ENCODE data around the gene CKS1B.

CKS1B gene

DNA sequence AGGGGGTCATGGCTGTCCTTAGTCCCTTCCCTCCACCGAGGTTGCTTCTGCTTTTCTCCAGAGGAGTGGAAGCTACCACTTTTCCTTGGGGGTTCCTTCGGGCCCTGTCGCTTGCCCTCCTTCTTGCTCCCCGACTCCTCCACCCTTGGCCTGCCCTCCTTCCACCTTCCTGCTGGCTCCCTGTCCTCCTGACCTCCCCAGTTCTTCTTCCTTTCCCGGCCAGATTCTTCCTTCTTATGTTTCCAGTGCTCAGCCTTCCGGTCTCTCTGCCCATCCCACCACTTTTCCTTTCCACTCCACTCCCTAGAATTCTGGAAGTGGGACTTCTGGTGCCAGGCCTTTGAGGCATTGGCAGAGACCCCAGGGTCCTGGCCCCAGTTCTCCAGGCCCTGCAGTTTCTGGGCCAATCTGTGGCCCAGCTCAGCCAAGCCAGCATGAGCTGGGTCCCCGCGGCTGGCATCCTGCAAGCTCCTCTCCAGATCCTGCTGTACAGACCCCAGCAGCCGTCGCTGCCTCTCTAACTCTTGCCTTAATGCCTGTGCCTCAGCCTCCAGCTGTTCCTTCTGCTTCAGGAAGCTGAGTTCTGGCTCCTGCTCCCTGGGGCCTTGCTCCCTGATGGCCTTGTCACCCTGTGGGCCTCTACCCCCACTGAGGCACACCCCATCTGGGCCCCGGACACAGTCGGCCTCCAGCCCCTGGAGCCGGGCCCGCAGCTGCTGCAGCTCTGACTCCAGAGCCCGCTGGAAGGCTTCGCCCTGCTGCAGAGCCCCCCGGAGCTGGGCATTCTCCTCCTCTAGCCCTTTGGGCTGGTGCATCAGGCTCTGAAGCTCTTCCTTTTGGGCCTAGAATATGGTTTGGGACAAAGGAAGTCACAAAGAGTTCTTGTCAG lies 28.3 kb upstream of the CKS1B start:
- DNase-seq (ENCODE audit: low read depth), result no peak

DNA sequence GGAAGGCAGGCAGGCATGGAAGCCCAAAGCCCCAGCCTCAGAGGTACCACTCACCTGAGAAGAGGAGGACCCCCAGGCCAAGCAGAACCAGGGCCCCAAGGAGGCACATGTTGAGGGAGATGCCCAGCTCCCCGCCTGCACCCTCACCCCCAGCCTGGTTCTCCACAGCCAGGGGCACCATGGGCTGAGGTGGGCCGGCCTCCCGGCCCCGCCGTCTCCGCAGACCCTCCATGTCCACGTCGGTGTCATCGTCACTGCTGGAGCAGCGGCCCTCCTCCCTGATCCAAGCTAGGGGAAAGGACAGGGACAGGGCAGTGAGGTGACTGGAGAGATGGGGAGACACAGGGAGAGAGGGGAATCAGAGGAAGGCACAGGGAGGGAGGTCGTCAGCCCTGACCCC lies 26.4 kb upstream of the CKS1B start:
- DNase-seq (ENCODE audit: low read depth), result no peak

DNA sequence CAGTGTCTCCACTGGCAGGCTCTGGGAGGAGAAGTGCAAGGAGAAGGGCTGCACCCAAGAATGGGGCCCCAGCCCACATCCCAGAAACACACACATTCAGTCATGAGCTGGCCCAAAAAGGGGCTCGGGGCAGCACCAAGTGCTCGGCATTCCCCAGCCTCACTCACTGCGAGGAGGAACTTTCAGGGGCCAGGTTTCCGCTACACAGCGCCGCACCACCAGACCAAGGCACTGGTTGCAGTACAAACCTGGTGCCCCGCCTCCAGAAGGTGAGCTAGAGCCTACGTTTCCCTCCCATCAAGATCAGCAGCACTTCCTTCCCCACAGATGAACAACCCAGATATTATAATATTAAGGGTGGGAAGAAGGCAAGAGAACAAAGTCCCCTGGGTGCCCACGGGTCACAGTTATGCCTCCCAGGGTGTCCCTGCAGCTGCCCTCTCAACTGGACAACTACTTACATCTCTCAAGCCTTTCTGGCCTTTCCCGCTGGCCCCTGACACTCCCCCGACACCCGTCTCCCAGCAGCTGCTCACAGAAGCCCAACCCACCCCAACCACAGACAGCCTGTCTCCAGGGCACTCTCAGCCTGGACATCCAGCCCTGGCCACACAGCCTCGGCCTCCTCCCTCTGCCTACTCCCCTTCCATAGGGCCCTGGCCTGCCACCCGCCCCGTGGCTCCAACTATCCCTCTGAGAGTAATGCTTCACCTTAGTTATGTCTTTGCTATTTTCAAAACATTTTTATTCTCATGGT lies 22.4 kb upstream of the CKS1B start:
- no peak for DNase-seq (ENCODE audit: low read depth)

DNA sequence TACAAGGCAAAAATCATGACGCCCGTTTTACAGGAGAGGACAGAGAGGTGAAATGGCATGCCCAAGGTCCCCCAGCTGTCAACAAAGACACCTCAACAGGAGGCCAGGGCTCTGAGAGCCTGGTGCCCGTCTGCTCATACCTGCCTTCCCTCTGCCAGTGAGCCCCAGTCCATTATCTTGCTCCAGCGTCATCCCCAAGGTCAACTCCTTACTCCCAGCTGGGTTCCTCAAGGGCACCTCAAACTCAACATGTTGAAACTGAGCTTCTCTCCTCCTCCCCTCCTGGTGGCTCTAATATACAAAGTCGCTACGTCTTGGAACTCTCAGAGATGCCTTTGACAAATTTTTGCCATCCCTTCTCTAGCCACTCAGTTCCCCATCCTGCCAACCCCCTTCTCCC lies 21.8 kb upstream of the CKS1B start:
- DNase-seq (ENCODE audit: low read depth), result no peak

DNA sequence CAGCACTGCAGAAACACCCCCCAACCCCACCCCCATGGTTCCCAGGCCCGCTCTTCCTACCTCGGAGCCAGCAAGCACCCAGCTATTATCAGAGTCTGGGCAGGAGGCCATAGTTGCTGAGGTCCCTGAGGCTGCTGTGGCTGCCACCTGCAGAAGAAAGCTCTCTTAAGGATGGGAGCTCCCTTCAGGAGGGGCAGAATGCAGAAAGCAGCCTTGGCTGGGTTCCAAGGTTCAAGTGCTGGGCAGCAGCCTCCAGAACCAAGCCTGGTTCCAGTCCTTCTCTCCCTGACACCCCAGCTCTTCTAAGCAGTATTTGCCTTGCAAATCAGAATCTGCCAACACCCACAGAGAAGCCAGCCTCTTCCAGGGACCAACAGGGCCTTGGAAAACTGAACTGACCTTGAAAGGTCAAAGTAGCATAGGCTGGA lies 20.9 kb upstream of the CKS1B start:
- DNase-seq (ENCODE audit: low read depth), result no peak

DNA sequence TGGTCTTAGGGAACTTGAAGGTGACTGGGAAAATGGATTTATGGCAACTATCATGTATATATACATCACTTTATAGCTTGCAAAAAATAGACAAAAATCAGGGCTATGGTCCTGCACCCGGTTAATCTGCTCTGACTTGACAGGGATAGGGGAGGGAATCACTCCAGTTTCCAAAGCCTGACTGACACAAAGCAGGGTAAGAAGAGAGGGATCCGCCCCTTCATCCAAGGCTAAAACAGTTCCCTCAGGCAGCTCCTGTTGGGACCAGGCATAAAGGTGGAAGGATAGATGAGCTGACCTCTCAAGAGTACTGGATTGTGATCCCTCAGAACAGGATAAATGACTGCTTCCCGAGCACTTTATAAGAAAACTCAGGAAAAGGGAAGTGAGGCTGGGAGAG lies 19.9 kb upstream of the CKS1B start:
- DNase-seq (ENCODE audit: low read depth), result no peak

DNA sequence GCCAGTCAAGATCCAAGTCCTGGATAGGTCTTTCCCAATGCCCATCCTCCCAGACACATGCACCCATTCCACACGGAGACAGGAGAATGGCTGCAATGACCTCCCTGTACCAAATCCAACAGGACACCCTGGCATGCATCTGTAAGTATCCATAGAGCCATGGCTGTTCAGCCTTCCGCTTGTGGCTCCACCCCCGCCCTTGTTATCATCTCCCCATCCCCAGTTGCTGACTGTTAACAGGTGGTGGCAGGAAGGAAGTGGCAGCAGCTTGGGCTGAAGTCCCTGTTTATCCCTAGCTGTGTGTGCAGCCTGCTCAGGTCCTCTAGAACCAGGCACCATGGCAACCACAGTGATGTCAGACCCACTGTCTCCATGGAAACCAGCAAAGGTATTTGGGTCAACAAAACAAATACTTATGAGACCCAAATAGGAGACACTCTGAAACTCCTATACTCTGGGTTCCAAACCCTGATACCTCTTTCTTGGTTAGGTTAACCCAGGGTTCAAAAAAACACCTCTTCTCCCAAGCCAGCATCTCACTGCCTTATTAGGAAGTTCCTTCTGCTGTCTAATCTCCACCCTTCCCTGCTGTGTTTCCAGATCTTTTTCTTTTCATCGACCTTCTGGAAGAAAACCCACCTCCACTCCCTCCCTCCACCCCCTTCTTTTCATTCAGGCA lies 19.3 kb upstream of the CKS1B start:
- peak; percentile 67 for DNase-seq (ENCODE audit: low read depth)

DNA sequence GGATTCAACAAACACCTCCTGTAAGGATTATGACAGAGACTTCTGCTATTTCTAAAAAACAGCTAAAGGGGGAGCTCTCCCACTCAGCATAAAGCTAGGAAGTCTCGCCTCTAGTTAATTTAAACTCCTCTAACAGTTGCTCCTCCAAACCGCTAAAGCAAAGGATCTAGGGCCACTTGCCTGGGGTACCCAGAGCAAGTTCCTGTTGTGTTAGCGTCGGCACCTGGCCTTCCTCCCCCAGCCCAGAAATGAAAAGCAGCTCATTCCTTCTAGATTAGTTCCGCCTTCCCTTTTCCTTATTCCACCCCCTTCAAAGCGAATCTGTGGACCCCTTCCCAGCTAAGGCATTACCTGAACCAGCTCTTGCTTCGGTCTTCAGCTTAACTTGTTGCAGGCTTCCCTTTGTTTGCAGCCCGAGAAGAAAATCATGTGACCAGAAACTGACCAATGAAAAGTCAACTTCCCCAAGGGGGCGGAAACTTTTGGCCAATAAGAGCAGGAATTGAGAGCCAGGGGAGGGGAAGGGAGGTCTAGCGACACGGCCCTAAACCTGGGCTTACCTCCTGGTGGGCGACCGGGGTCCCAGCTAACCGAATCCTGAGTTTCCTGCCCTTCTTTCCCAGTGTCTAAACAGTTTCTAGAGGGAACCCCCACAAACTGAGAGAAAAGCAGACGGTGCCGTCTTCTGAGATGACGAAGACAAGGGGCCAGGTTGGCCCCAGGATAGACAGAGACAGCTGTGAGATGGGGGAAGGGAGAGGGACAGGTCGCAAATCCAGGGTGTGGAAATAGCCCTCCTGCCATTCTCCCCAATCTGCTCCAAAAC lies 18.6 kb upstream of the CKS1B start, which contains the start of gene PBXIP1:
PBXIP1 (minus strand) TSS at position 382 of the 826 bp plus-strand sequence. CDS start 2,378 bp downstream, outside the sequence.
- peak; percentile 82 for DNase-seq (ENCODE audit: low read depth)

DNA sequence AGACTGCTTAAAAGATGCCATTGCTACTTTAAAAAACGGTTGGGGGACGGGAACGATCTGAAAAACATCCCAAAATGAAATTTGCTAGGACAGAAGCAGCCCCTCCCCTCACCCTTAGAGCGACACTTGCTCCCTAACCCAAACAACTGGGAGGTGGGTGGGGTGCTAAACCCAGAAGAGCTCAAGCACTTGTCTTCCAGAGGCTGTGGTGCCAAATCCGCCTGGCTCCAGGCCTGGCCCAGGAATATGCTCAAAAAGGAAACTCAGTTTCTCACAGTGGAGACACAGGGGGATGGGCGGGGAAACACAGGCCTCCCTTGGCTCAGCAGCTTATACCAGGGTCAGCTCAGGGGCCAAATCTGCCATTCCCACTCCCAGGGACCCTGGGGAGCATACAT lies 17.9 kb upstream of the CKS1B start:
- no peak for DNase-seq (ENCODE audit: low read depth)

DNA sequence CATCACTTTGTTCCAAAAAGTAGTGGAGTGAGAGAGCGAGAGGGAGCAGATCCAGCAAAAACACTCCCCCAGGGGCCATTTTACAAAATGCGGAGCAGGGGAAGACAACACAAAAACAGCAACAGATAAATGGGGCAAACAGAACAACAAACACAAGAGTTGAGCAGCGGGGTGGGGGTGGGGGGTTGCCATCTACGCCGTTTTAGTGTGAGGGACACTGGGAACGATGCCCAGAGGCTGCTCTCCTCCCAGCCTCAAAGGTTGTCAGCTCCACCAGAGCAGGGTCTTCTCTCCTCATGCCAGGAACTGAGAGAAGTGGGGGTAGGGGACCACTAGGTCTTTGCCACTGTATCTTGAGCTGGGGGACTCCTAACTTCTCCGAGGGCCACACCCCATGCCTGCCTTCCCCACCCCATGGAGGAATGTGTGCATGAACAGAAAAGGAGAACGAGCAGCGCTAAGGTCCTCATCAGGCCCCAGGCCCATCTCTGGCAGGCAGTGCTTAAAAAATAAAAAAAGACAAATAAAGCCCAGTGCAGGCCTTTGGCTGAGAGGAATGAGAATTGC lies 17.3 kb upstream of the CKS1B start:
- DNase-seq (ENCODE audit: low read depth), result no peak

DNA sequence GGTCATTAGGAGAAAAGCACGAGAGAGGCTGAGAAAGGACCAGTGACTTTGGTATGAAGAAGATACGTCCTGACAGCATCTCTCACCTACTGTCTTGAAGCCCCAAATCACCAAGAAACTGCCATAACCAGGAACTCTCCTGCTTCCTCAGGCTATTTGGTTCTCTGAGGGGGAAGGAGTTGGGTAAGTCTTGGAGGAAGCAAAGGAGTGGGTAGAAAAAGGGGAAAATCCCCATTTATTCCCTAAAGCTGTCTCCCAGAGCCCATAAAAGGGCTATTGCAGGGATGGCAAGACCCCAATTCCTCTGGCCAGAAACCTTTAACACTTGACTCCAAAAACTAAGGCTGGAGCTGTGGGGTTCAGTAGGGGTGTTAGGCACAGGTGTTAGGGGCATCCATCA lies 16.4 kb upstream of the CKS1B start:
- no peak for DNase-seq (ENCODE audit: low read depth)

DNA sequence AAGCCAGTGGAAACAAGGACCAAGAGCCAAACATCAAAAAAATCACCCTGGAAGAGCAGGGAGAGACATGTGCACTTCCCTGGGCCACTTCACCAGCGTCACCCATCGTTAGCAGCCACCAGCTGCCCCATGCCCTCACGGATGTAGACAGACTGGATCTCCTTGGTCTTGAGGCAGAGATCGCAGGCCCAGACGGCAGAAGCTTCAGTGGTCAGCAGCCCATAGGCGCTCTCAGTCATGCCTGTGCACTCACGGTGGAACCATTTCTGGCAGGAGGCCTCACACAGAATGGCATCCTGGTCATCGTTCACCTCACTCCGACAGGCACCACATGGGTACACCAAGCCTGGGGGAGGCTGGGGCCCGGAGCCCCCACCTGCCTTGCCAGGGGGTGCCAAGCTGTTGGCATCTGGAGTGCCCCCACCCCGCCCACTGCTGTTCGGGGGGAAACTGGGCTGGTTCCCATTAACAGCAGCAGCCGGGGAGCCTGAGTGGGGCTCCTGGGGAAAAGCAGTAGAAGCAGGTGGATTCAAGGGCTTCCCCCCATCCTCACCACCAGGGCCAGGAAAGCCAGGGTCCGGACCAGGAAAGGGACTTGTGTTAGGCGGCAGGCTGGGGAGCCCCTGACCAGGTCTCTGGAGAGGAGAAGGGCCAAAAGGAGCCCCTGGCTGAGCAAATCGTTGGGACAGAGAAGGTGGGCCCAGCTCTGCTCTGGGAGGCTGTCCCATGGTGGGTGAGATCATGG lies 15.6 kb upstream of the CKS1B start:
- no peak for DNase-seq (ENCODE audit: low read depth)

DNA sequence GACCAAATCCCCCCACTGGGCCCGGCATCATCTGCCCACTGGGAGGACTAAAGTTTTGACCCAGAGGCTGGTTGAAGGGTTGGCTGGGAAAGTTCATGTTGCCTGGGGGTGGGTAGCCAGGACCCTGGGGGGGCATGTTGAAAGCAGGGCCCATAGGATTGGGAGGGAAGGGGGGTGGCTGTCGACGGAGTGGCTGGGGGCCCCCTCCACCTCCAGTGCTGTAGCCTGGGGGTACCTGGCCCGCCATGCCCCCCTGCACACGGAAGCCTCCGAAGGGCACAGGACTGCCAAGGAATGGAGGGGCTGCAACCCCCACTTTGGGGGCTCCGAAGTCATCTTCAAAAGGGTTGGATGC lies 15.1 kb upstream of the CKS1B start:
- no peak for DNase-seq (ENCODE audit: low read depth)

DNA sequence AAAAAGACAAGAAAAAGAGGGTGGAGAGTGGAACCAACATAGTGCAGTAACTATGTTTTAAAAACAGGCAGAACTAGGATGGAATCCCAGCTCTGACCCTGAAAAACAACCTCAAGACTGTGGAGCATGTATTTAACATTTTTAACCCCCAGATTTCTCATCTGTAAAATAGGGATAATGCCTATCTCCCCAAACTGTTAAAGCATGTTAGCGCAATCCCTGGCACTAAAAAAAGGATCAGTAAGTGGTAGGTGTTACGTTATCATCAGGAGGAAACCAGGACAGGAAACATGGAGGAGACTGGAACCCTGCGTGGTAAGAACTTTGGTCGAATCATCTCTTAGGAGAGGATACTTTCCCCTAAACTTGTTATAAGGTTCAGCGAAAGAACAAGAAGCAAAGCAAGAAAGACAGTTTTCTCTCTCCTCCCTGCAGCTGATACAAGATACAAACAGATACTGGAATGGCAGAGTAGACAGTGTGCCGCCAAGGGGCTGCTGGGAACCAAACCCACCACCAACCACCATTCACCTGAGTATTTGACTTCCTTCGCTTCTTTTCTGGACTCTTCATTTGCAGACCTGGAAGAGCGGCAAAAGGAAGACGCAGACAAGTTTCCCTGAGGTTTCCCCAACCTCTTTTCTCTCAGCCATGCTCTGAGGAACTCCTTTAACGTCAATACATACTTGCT lies 13.9 kb upstream of the CKS1B start:
- no peak for DNase-seq (ENCODE audit: low read depth)

DNA sequence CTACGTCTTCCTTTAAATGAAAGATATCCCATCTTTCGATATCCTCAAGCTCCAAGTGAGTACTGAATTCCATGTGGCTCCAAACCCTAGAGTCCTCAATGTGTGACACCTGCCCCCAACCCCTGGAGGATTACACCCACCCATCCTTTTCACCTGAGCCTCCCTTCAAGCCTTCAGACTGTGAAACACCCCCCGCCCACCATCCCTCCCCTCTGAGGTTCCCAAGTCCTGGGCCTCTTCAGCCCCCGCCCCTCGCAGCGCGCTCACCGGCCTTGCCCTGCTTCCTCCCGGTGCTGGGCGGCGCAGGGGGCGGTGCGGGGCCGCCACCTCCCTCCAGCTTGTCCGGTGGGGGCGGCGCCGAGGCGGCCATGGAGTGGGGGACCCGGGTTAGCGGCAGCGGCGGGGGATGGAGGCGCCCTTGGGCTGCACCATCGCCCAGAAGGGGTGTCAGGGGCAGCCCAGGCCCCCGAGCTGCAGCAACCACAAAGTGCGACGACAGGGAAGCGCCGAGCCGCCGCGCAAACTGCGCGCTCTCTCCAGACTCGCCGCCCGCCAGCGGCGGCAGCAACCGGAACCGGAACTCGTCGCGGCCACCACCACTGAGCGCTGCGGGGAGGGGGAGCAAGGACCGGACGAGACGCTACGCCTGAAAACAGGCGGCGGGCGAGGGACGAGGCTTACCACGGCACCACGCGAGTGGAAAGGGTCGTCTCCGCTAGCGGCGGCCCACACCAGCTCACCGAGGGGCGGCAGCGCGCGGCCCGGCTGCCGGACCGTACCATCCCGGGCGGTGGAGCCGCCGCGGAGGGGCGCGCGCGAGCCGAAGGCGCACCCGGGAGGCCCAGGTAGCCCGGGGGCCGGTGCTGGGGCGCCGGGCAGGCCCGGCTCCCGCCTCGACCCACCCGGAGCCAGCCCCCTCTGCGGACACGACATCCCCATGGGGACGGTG lies 13.0 kb upstream of the CKS1B start, which contains the start of gene PYGO2:
PYGO2 (minus strand) TSS at position 576 of the 949 bp plus-strand sequence; CDS start at position 370, 206 bp downstream.
- DNase-seq (ENCODE audit: low read depth), result peak; percentile 73

DNA sequence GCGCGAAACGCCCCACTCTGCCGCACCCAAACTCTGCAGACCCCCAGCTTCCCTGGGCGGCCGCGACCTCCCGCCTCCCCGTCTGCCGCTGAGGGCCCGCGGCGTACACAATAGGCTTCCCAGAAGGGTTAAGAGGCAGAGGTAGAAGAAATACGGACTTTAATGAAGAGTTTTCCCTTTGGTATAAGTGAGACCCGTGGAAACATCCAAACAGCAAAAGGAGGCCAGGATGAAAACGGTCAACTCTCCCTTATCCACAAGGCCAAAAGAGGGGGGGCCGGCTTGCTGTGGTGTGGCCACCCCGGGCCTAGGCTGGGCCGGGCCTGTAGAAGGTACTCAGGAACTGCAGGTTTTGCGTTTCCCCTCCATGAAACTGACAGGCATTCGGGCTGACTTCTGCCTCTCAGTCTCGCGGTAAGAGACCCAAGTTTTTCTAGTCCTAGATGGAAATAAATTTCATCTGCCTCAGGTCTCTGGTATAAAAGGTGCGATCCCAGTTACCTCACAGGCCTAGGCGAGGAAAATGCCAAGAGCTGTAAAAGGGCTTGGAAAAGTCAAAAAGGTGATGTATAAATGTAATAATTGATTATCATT lies 12.2 kb upstream of the CKS1B start:
- DNase-seq (ENCODE audit: low read depth), result no peak

DNA sequence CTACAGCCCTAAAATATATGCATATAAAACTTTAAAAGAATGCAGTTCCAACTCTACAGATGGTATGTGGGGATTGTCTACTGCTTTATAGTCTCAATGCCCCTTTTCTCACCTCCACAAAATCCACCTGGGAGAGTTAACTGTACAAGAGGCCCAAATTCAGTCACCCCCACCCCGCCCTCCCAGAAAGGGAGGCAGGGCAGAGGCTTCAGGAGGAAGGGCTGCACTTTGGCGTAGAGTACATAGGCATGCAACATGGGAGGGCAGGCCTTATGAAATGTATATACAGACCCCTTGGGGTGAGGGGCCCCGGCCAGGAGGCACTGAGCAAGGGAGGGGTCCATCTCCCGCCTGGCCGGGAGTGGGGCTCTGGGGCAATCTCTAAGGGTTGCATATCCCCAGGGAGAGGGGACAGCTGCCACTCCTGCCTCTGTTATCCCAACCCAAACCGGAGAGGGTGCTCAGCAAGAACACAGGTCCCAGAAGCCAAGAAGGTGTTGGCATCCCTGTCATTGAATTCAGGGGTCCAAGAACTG lies 11.6 kb upstream of the CKS1B start:
- DNase-seq (ENCODE audit: low read depth), result no peak

DNA sequence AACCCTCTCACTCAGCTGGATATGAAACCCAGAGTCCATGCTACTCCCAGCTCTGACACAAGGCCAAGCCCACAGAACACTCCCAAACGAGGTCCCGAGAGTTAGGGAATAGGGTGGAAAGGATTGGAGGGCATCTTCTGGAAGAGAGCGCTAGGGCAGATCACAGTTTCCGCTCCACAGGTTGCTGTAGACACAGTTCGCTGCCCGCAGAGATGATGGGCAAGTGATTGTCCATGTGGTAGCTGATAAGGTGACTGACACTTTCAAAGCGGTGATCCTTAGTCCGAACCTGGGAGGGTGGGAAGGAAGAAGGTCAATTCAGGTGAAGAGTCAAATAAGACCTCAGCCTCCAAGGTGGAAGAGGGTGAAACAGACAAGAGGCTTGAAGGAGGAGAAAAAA lies 10.8 kb upstream of the CKS1B start:
- DNase-seq (ENCODE audit: low read depth), result no peak

Data from fibroblast of gingiva (primary cell).